ENCODE data around the gene TTC34. TPM values are rescaled to one million over a fixed set of nuclear protein-coding genes. Genes with fewer than 3 reads are reported as not detected.
"Not testable (repeated sequence)": the region's sequence is repeated elsewhere in the genome, so short reads cannot be mapped to it uniquely, and the experiment has no call there.

The TTC34 gene
- total RNA-seq, 2 experiments from 2014 or later: 0.97 to 1.0 TPM

DNA sequence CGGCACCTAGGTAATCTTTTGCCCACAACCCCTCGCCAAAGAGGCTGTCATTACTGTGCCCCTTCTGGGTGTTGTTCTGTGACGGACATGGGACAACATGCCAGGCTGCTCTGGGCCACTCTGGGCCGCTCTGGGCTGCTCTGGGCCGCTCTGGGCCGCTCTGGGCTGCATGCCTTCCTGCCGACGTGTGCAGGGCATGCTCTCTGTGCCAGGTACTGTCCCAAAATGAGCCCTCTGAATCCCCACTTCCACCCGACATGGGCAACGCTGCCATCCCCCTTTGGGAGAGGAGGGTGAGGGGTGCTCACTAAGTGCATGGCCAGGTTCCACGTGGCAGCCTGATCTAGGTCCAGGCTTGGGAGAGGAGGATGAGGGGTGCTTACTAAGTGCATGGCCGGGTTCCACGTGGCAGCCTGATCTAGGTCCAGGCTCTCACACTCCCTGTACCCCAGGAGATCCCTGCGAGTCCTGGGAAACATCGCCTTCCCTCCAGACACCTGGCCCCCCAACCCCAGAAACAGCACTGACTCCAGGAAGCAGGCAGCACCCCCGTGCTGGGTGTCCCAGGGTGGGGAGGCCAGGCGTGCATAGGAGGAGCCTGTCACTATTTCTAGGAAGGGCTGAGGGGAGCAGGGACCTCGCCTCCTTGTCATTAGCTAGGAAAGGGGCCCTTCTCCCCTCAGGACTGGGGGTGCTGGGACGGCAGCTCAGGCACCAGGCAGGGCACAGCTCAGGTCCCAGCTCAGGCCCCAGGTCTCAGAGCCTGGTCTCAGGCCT, 16.5 kb downstream of the TTC34 start:
- Mint-ChIP-seq H3K9me3 (peaks cover 20% of the 10 kb centered on the region), H3K27me3 (peaks cover 23% of the 10 kb centered on the region), H3K27ac (no peak overlapping the region), H3K36me3 (peaks cover 10% of the 10 kb centered on the region), H3K4me1 (ENCODE audit: low read depth) (peaks cover 4% of the 10 kb centered on the region), H3K4me3 (no peak overlapping the region)
- ChIA-PET POLR2A (no interaction called here), CTCF (no interaction called here)
- DNase-seq: no peak
- intact Hi-C loops (cut with micrococcal nuclease): no loop called here

DNA sequence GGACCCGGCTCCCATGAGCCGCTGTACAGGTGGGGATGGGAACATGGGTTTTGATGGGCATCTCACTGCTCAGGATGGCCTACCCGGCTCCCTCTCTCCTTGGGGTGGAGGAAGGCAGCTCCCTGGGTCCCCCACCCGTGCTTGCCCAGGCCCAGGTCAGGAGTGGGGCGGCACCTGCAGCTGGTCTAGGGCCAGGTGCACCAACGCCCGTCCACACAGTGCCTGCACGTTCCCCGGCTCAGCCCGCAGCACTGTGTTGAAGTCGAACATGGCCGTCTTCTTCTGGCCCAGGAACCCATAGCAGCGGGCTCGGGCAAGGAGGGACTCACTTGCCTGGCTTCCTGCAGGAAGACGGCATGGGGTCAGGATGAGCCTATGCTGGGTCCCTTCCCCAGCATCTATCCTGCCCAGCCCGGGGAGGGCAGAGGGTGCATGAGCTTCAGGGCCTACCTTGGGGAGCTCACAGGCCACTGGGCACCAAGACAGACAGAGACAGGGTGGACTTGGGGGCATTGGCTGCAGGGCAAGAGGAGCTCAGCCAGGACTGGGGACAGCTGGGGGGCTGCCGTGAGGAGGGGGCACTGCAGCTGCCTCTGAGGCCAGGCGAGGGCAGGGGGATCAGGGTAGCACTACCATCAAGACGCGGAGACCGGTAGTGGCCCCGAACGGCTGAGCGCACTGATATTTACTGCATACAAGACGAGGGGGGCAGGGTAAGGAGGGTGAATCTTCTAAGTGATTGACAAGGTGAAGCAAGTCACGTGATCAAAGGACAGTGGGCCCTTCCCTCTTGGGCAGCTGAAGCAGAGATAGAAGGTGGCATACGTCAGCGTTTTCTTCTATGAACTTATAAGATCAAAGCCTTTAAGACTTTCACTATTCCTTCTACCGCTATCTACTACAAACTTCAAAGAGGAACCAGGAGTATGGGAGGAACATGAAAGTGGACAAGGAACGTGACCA, 17.8 kb downstream of the TTC34 start:
- H3K9me3 Mint-ChIP-seq: peaks cover 20% of the 10 kb centered on the region
- DNase-seq: no peak
- intact Hi-C loops (cut with micrococcal nuclease): no loop called here
- H3K27ac Mint-ChIP-seq: no peak overlapping the region
- H3K36me3 Mint-ChIP-seq: peaks cover 10% of the 10 kb centered on the region
- ChIA-PET CTCF (no interaction called here), POLR2A (no interaction called here)
- H3K27me3 Mint-ChIP-seq: peaks cover 23% of the 10 kb centered on the region
- H3K4me3 Mint-ChIP-seq: no peak overlapping the region
- H3K4me1 Mint-ChIP-seq (ENCODE audit: low read depth): no peaks in the 10 kb centered on the region

DNA sequence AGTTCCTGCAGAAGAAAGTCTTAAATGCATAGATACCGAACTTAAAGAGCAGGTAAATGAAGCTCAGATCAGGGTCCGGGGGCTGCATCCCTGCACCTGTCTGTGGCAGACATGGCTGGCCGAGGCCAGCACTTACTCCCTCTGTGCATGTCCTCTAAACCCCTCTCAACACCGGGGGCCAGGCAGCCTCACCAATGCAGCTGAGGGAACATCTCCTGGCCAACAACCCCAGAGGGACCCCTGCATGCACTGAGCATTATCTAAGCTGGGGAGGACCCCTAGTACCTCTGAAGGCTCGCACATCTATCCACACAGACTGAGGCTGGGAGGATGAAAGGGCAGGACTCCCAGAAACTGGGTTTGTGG, 18.4 kb downstream of the TTC34 start:
- DNase-seq: no peak
- Mint-ChIP-seq H3K4me3 (no peak overlapping the region), H3K27me3 (peaks cover 21% of the 10 kb centered on the region), H3K27ac (no peak overlapping the region), H3K4me1 (ENCODE audit: low read depth) (no peaks in the 10 kb centered on the region), H3K36me3 (peaks cover 10% of the 10 kb centered on the region), H3K9me3 (peaks cover 20% of the 10 kb centered on the region)
- POLR2A ChIA-PET: no interaction called here
- CTCF ChIA-PET: no interaction called here
- intact Hi-C loops (cut with micrococcal nuclease): no loop called here

DNA sequence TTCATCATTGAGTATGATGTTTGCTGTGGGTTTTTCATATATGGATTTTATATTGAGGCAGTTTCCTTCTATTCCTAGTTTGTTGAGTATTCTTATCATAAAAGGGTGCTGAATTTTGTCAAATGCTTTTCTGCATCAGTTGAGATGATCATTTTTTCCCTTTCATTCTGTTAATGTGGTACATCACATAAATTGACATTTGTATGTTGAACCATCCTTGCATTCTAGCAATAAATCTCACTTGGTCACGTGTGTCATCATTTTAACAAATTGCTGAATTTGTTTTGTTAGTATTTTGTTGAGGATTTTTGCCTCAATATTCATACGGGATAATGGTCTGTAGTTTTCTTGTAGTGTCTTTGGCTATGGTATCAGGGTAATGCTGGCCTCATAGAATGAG, 19.9 kb downstream of the TTC34 start:
- Mint-ChIP-seq H3K9me3 (peaks cover 20% of the 10 kb centered on the region), H3K36me3 (peaks cover 10% of the 10 kb centered on the region), H3K4me1 (ENCODE audit: low read depth) (no peaks in the 10 kb centered on the region), H3K27me3 (peaks cover 17% of the 10 kb centered on the region), H3K4me3 (no peak overlapping the region), H3K27ac (no peak overlapping the region)
- CTCF ChIA-PET: no interaction called here
- intact Hi-C loops (cut with micrococcal nuclease): no loop called here
- DNase-seq: no peak
- POLR2A ChIA-PET: no interaction called here

DNA sequence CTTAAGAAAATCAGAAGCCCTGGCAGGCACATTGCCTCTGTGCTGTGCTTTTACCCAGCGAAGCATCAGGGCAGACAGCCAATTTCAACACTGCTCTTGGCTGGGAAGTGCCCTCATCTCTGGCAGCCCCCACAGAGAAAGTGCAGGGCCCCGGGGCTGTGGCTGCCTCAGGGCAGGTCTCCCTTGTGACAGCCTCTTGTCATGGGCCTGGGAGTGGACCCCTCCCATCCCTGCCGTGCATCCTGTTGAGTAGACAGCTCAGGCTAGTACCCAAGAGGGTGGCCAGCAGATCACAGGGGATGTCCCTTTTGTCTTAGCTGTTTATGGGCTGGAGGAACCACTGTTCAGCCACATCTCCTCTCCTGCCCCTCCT, 23.3 kb downstream of the TTC34 start:
- DNase-seq: no peak
- Mint-ChIP-seq H3K9me3 (peaks cover 20% of the 10 kb centered on the region), H3K4me3 (no peak overlapping the region), H3K36me3 (peaks cover 10% of the 10 kb centered on the region), H3K27me3 (peaks cover 15% of the 10 kb centered on the region), H3K27ac (no peak overlapping the region), H3K4me1 (ENCODE audit: low read depth) (no peaks in the 10 kb centered on the region)
- intact Hi-C loops (cut with micrococcal nuclease): no loop called here
- ChIA-PET POLR2A (no interaction called here), CTCF (no interaction called here)

DNA sequence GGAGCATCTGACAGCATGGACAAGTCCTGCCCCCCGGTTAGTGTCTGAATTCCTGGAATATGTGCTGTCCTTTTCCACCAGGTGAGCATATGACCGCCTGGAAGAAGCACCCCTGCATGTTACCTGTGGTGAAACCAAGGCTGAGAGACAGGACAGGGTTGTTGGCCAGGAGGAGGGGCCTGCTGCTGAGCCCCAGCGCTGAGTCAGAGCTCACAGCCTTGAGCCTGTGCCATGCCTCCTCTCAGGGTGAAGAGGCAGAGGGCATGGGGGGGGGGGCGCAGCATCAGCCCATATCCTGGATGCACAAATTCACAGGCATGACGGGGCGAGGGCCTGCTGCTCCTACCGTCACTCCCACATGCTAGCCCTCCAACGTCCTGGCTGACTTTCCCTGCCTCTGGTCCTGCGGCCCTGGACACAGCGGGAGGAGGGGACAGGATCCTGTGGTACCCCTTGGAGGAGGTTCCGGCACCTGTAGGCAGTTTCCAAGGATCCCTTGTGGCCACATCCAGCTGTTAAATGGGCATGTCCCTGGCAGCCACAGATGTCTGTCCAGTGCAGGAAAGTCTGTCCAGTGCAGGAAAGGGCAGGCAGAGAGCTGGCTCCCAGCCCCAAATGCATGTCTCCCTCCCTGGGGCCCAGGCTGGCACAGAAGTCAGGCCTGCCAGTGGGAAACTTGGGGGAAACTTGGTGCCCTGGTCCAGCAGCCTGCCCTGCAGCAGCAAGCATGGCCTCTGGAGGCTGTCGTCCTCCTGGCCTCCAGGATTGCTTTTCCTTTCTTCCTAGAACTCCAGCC, 23.9 kb downstream of the TTC34 start:
- no peaks in the 10 kb centered on the region for H3K4me1 Mint-ChIP-seq (ENCODE audit: low read depth)
- no peak overlapping the region for H3K27ac Mint-ChIP-seq
- CTCF ChIA-PET: no interaction called here
- POLR2A ChIA-PET: no interaction called here
- no peak overlapping the region for H3K4me3 Mint-ChIP-seq
- H3K27me3 Mint-ChIP-seq: peaks cover 15% of the 10 kb centered on the region
- DNase-seq: no peak
- peaks cover 10% of the 10 kb centered on the region for H3K36me3 Mint-ChIP-seq
- H3K9me3 Mint-ChIP-seq: peaks cover 18% of the 10 kb centered on the region
- intact Hi-C loops (cut with micrococcal nuclease): no loop called here

DNA sequence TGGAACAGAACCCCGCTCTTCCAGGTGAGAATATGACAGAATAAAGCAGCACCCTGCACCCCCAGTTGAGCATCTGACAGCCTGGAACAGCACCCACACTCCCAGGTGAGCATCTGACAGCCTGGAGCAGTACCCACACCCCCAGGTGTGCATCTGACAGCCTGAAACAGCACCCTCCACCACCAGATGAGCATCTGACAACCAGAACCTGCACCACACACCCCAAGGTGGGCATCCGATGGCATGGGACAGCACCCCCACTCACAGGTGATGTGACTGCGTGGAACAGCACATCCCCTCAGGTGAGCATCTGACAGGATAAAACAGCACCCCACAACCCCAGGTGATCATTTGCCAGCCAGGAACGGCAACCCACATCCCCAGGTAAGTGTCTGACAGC, 26.2 kb downstream of the TTC34 start:
- H3K9me3 Mint-ChIP-seq; H3K4me3 Mint-ChIP-seq; CTCF ChIA-PET; intact Hi-C loops (cut with micrococcal nuclease); H3K4me1 Mint-ChIP-seq (ENCODE audit: low read depth); H3K27ac Mint-ChIP-seq; H3K27me3 Mint-ChIP-seq; POLR2A ChIA-PET; DNase-seq; H3K36me3 Mint-ChIP-seq: not testable (repeated sequence)

DNA sequence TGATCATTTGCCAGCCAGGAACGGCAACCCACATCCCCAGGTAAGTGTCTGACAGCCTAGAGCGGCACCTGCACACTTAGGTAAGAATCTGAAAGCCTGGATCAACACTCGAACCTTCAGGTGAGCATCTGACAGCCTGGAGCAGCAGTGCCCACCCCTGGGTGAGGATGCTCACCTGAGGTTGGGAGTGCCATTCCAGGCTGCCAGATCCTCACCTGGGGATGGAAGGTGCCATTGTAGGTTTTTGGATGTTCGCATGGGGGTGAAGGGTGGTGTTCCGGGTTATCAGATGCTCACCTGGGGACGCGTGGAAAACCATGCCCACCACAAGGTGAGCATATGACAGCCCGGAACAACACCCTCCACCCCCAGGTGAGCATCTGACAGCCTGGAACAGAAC, 33.4 kb downstream of the TTC34 start:
- POLR2A ChIA-PET: not testable (repeated sequence)

DNA sequence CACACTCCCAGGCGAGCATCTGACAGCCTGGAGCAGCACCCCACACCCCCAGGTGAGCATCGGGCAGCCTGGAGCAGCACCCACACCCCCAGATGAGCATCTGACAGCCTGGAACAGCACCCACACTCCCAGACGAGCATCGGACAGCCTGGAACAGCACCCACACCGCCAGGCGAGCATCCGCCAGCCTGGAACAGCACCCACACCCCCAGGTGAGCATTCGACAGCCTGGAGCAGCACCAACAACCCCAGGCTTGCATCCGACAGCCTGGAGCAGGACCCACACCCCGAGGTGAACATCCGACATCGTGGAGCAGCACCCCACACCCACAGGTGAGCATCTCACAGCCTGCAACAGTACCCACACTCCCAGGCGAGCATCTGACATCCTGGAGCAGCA, 42.1 kb downstream of the TTC34 start:
- H3K36me3 Mint-ChIP-seq; H3K27me3 Mint-ChIP-seq; H3K4me1 Mint-ChIP-seq (ENCODE audit: low read depth); intact Hi-C loops (cut with micrococcal nuclease); H3K4me3 Mint-ChIP-seq; POLR2A ChIA-PET; CTCF ChIA-PET; H3K9me3 Mint-ChIP-seq; H3K27ac Mint-ChIP-seq; DNase-seq: not testable (repeated sequence)

More for the DNA sequence above, 33.4 kb downstream of the TTC34 start:
- H3K4me1 Mint-ChIP-seq (ENCODE audit: low read depth); H3K27ac Mint-ChIP-seq; H3K9me3 Mint-ChIP-seq; H3K4me3 Mint-ChIP-seq; intact Hi-C loops (cut with micrococcal nuclease); CTCF ChIA-PET; DNase-seq; H3K36me3 Mint-ChIP-seq; H3K27me3 Mint-ChIP-seq: not testable (repeated sequence)

DNA sequence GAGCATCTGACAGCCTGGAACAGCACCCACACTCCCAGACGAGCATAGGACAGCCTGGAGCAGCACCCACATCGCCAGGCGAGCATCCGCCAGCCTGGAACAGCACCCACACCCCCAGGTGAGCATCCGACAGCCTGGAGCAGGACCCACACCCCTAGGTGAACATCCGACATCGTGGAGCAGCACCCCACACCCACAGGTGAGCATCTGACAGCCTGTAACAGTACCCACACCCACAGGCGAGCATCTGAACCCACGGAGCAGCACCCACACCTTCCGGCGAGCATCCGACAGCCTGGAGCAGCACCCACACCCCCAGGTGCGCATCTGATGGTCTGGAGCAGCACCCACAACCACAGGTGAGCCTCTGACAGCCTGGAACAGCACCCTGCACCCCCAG, 44.0 kb downstream of the TTC34 start:
- H3K27me3 Mint-ChIP-seq; intact Hi-C loops (cut with micrococcal nuclease); CTCF ChIA-PET; H3K27ac Mint-ChIP-seq; H3K4me1 Mint-ChIP-seq (ENCODE audit: low read depth); H3K9me3 Mint-ChIP-seq; DNase-seq; H3K36me3 Mint-ChIP-seq; H3K4me3 Mint-ChIP-seq; POLR2A ChIA-PET: not testable (repeated sequence)

DNA sequence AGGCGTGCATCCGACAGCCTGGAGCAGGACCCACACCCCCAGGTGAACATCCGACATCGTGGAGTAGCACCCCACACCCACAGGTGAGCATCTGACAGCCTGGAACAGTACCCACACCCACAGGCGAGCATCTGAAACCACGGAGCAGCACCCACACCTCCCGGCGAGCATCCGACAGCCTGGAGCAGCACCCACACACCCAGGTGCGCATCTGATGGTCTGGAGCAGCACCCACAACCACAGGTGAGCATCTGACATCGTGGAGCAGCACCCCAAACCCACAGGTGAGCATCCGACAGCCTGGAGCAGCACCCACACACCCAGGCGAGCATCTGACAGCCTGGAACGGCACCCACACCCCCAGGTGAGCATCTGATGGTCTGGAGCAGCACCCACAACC, 46.1 kb downstream of the TTC34 start:
- intact Hi-C loops (cut with micrococcal nuclease); H3K4me1 Mint-ChIP-seq (ENCODE audit: low read depth); H3K36me3 Mint-ChIP-seq; H3K4me3 Mint-ChIP-seq; POLR2A ChIA-PET; H3K27ac Mint-ChIP-seq; DNase-seq; CTCF ChIA-PET; H3K9me3 Mint-ChIP-seq; H3K27me3 Mint-ChIP-seq: not testable (repeated sequence)

DNA sequence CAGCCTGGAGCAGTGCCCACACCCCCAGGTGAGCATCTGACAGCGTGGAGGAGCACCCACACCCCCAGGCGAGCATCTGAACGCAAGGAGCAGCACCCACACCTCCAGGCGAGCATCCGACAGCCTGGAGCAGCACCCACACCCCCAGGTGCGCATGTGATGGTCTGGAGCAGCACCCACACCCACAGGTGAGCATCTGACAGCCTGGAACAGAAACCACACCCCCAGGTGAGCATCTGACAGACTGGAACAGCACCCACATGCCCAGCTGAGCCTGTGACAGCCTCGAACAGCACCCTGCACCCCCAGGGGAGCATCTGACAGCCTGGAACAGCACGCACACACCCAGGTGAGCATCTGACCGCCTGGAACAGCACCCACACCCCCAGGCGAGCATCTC, 46.9 kb downstream of the TTC34 start:
- H3K9me3 Mint-ChIP-seq; POLR2A ChIA-PET; intact Hi-C loops (cut with micrococcal nuclease); H3K27ac Mint-ChIP-seq; CTCF ChIA-PET; H3K36me3 Mint-ChIP-seq; DNase-seq; H3K27me3 Mint-ChIP-seq; H3K4me3 Mint-ChIP-seq; H3K4me1 Mint-ChIP-seq (ENCODE audit: low read depth): not testable (repeated sequence)

Data from activated CD4-positive, alpha-beta memory T cell treated with anti-CD3 and anti-CD28 coated beads for 36 hours (primary cell).